GM12878 (cell line): ENCODE measurements around the gene NODAL.

Source experiments
- FOXM1 ChIP-seq: IDR thresholded peaks from 2 replicates; pipeline ENCODE4 v1.6.1; 2012; ENCODE audit warnings: low read depth, mild to moderate bottlenecking, inconsistent platforms, low read length, moderate library complexity
- HDGF ChIP-seq: fragments of 450-650 bp; IDR thresholded peaks from 2 replicates; pipeline ENCODE4 v1.6.1; 2016; ENCODE audit warnings: antibody characterized with exemption
- MEF2B ChIP-seq: fragments of 450-650 bp; IDR thresholded peaks from 2 replicates; pipeline ENCODE4 v1.6.1; 2018; ENCODE audit warnings: mild to moderate bottlenecking, moderate library complexity; ENCODE audit not compliant: partially characterized antibody, poor library complexity, severe bottlenecking
- PAX5 ChIP-seq: IDR thresholded peaks from 2 replicates; pipeline ENCODE4 v1.6.1; 2011; ENCODE audit warnings: low read depth, low read length, borderline replicate concordance
- POLR2A ChIP-seq: IDR thresholded peaks from 2 replicates; pipeline ENCODE4 v1.6.1; 2011; ENCODE audit warnings: low read depth, mild to moderate bottlenecking, low read length
- POLR2AphosphoS5 ChIP-seq: IDR thresholded peaks from 2 replicates; pipeline ENCODE4 v1.6.1; 2011; ENCODE audit warnings: mild to moderate bottlenecking, low read length, inconsistent platforms
- YY1 ChIP-seq: IDR thresholded peaks from 2 replicates; pipeline ENCODE4 v1.6.1; 2011; ENCODE audit warnings: low read depth, mild to moderate bottlenecking, low read length
- TF ChIP-seq, protein P1 (sequence below), 3 experiments: IDR thresholded peaks in 2 of 3; conservative IDR thresholded peaks in 1 of 3; 2 replicates each; pipeline ENCODE4 v1.5.1; 2011; ENCODE audit warnings: low read depth in 3 of 3, low read length in 3 of 3, mild to moderate bottlenecking in 3 of 3, control low read depth in 2 of 3, moderate library complexity in 2 of 3, inconsistent platforms in 1 of 3, mixed read lengths in 1 of 3; ENCODE audit not compliant: control insufficient read depth in 2 of 3, insufficient read depth in 1 of 3; ENCODE audit errors: extremely low read depth in 1 of 3
- TF ChIP-seq, protein P2 (sequence below): fragments of 450-650 bp; IDR thresholded peaks from 2 replicates; pipeline ENCODE4 v1.6.1; 2017; ENCODE audit warnings: mild to moderate bottlenecking

DNA sequence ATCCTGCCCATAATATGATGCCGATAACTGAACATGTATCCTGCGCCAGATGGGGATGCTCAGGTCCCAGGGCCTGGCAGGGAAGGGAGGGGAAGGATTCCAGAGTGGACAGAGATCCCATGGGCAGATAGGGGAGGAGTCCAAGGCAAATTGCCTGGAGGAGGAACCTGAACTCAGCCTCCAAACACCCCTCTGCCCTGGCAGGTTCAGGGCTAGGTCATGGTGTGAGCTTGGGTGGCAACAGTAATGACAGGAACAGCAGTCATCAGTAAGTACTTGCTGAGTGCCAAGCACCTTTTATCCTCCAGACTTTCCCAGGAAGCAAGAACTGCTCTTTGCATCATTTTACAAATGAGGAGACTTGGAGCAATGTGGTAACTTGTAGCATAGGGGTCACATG lies 33.3 kb upstream of the NODAL start:
- TF ChIP-seq POLR2A (no peak), HDGF (no peak), PAX5 (no peak), YY1 (no peak), POLR2AphosphoS5 (no peak), MEF2B (no peak), FOXM1 (no peak)
- TF ChIP-seq, protein P1, sequence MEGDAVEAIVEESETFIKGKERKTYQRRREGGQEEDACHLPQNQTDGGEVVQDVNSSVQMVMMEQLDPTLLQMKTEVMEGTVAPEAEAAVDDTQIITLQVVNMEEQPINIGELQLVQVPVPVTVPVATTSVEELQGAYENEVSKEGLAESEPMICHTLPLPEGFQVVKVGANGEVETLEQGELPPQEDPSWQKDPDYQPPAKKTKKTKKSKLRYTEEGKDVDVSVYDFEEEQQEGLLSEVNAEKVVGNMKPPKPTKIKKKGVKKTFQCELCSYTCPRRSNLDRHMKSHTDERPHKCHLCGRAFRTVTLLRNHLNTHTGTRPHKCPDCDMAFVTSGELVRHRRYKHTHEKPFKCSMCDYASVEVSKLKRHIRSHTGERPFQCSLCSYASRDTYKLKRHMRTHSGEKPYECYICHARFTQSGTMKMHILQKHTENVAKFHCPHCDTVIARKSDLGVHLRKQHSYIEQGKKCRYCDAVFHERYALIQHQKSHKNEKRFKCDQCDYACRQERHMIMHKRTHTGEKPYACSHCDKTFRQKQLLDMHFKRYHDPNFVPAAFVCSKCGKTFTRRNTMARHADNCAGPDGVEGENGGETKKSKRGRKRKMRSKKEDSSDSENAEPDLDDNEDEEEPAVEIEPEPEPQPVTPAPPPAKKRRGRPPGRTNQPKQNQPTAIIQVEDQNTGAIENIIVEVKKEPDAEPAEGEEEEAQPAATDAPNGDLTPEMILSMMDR (IDR thresholded peaks at IDR 0.05 in 2 of 3, conservative IDR thresholded peaks at IDR 0.05 in 1 of 3; ENCODE audit: control insufficient read depth in 2 of 3, extremely low read depth in 1 of 3, insufficient read depth in 1 of 3, low read depth in 3 of 3, low read length in 3 of 3): no peak
- TF ChIP-seq, protein P2, sequence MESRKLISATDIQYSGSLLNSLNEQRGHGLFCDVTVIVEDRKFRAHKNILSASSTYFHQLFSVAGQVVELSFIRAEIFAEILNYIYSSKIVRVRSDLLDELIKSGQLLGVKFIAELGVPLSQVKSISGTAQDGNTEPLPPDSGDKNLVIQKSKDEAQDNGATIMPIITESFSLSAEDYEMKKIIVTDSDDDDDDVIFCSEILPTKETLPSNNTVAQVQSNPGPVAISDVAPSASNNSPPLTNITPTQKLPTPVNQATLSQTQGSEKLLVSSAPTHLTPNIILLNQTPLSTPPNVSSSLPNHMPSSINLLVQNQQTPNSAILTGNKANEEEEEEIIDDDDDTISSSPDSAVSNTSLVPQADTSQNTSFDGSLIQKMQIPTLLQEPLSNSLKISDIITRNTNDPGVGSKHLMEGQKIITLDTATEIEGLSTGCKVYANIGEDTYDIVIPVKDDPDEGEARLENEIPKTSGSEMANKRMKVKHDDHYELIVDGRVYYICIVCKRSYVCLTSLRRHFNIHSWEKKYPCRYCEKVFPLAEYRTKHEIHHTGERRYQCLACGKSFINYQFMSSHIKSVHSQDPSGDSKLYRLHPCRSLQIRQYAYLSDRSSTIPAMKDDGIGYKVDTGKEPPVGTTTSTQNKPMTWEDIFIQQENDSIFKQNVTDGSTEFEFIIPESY: no peak
